ENCODE data around the gene GPR62.
A peak's percentile ranks its signal among the peaks of the same experiment; 100 is the strongest.
"Not testable (repeated sequence)": the region's sequence is repeated elsewhere in the genome, so short reads cannot be mapped to it uniquely, and the experiment has no call there.

Gene GPR62

GRCh38 chr3:51992017-51992682 lies 37.0 kb downstream of the GPR62 start:
- no peak for DNase-seq (ENCODE audit: low read depth)

DNA sequence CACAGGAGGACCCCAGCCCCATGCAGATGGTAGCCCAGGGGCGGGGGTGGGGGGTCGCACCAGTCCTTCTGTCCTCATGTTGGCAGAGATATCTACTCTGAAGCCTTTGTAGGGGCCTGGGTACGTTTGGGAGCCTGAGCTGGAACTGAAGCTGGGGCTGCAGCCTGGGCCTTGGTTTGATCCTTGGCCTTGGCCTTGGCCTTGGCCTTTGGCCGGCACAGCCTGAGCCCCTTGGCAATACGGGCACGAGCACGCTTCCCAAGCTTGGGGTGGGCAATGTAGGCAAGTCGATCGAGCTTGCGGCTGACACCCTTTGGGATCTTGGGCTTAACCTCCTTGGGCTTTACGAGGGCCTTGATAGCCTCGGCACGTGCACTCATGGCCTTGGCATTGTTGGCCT lies 38.5 kb downstream of the GPR62 start:
- not testable (repeated sequence) for DNase-seq (ENCODE audit: low read depth)

- DNase-seq (ENCODE audit: low read depth) = no peak
These were observed 39.3 kb downstream of the GPR62 start for GRCh38 chr3:51994530-51994929.

DNA sequence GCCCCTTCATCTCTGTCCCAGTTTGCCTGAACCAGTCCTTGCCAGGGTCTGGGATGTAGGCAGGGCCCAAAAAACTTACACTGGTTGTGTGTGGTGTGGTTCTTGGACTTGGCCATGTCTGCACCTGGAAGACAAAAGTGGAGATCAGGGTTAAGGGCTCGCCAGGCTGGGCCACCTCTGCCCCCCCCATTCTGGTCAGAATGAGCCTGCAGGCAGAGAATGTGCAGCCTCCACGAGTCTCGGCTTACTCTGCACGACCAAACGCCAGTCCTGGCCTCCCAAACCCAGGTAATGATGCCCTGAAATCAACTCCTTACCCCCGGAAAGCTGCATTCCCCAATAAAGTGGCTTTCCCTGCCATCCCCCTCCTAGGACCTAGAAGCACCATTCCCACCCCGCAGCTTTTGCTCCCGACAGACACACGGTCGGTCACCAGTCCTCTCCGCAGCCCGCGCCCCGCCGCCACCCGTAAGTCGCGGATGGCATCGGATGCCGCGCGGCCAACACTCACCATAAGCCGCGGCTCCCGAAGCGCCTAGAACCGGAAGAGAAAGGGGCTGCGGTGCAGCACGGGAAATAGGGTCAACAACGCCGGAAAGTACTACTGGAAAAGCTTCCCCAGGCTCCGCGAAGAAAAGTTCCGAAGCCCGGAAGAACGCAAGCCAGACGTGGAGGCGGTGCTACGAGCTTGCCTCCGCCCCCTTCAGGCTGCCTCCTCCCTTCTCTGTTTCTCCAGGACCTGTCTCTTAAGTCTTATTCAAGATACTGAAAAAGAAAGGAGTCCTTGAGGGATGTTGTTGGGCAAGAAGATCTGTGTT lies 40.4 kb downstream of the GPR62 start, which contains the start of gene RPL29:
RPL29 (minus strand) TSS at position 550 of the 818 bp plus-strand sequence; CDS start at position 116, 434 bp downstream.
- DNase-seq (ENCODE audit: low read depth) = peak; percentile 87

GRCh38 chr3:51997172-51997571 lies 42.0 kb downstream of the GPR62 start:
- DNase-seq (ENCODE audit: low read depth) = no peak

DNA sequence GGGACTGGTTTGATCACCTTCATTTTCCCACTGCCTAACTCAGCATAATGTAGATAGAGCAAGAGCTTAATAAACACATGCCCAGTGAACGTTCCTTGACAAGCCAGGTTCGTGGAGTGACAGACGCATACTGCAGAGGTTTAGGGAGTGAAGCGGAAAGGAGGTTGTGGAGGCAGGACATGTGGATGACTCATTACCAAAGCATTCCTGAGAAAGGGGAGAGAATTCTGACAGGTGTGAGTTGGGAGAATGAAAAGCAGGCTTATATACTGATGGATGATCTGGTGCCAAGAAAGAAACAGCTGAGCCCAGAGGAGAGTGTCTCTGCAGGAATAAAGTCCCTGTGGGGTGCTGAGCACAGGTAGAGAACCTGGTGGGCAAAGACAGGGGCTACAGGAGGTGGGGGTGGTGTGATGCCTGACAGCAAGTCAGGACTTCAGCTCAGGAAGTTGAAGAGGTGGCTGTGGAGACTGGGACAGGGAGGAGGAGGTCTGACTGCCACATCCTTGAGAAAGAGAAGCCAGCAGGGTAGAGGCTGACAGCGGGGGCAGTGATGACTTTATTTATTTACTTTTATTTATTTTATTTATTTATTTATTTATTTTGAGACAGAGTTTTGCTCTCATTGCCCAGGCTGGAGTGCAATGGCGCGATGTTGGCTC lies 42.9 kb downstream of the GPR62 start:
- DNase-seq (ENCODE audit: low read depth) = no peak

DNA sequence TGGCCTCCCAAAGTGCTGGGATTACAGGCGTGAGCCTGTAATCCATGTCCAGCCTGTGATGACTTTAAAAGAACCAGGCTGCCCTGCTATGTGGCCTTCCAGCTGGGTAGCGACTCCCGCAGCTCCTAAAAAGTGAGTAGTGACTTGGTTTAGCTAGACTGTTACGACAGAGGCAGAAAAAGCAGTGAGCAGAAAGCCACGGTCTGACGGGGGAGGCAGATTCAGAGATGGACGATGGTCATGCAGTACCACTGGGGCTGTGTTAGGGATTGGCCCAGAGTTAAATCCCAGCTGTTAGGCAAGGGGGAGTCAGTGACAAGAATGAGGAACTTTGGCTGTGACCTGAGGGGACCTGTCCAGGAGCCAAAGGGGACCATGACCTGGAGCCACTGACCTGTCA lies 43.6 kb downstream of the GPR62 start:
- DNase-seq (ENCODE audit: low read depth) = no peak

DNA sequence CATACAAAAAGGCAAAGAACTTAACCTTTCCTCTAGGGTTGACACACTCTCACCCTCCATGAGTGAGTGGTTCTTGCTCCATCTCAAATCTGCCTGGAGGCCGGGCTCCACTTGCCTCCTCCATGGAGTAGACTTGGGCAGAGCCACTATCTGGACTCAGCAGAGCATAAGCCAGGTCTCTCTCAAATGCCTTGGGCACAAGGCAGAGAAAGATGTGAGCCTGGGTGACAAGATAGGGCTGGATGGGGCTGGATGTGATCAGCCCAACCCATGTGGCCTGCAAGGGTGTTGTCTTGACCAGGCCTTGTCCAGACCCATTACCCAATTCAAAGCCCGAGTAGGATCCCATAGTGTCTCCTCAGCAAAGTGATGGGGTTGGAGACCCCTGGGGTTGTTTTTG lies 44.7 kb downstream of the GPR62 start:
- no peak for DNase-seq (ENCODE audit: low read depth)

GRCh38 chr3:52001443-52001974 lies 46.3 kb downstream of the GPR62 start:
- peak; percentile 82 for DNase-seq (ENCODE audit: low read depth)

DNA sequence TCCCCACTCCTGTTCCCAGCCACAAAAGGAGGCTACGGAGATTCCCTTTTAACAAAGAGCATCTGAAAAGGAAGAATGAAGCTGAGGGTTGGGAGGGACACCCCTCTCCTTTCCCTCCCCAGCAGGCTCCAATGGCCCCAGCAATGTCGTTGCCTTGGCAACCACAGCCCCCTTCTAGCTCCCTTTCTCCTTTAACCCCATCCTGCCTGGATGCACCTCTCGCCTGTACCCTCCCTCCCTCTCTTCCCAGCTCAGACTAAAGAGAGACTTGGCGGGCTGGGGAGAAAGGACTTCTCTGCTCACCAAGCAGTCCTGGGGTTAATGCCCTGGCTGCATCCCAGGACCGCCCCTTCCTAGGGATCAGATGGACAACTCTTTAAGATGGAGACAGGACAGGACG lies 47.6 kb downstream of the GPR62 start:
- DNase-seq (ENCODE audit: low read depth) = no peak

DNA sequence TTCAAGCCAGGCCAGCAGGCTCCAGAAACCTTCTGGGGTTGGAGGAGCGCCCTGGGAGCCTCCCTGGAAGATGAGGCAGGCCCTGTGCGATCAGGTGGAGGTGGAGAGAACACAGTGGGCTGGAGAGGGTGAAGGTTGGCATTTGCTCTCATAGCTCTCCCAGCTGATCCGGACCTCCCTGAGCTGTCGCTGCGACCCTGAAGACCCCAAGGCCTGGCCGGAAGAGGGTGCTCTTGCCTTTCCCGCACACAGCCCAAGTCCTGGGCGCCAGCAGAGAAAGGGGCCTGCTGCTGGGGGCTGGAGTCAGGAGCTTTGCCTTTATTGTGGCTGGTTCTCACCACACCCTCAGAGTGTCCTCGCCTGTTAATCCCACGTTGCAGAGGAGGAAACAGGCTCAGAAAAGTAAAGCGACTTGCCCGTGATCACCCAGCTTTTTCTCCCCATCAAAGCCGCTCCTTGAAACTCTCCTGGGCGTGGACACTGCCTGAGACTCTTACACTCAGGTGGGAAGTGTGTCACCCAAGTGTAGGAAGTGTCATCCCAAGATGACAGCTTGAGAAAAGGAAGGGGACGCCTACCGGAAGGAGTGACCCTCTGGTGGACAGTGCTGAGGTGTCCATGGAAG lies 49.1 kb downstream of the GPR62 start:
- DNase-seq (ENCODE audit: low read depth) = no peak

DNA sequence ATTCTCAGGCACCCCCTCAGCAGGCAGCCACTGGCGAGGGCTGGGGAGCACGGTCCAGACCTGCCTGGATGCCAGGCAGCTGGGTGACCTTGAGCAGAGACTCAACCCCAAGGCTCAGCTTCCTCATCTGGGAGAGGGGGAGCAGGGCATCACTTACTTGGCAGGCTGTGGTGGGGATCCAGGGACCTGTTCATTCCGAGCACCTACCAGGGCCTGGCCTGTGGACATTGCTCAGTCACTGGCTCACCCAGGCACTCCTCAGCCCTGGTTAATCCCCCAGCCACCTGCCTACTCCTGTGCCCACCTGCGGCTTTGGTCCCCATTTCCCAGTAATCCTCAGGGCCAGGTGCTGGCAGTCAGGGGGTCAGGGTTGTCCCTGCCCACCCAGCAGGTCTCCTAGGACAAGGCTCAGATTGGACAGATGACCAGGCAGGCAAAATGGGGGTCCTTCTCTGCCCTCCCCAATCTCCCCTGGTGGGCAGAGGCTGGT lies 49.8 kb downstream of the GPR62 start:
- DNase-seq (ENCODE audit: low read depth) = no peak

GRCh38 chr3:52005571-52005986 lies 50.4 kb downstream of the GPR62 start:
- no peak for DNase-seq (ENCODE audit: low read depth)

- no peak for DNase-seq (ENCODE audit: low read depth)
These were observed 51.0 kb downstream of the GPR62 start for GRCh38 chr3:52006017-52006819.

DNA sequence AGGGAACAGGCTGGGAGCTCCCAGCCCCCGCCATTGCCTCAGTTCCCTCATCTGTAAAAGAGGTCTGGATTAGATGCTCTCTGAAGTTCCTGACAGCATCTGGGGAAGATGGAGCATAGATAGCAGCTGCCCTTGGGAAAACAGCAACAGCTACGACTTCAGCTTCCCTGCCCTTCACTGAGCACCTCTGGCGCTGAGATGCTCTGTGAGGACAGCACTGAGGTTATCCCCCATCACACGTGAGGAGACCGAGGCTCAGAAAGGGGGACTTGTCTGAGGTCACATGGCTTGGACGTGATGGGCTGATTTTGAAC lies 51.6 kb downstream of the GPR62 start:
- no peak for DNase-seq (ENCODE audit: low read depth)
